SU-DHL-6 (cell line): ENCODE results near the gene CHIT1.

Experiments used
- EZH2phosphoT487 ChIP-seq: fragments of 200-600 bp; sonication (generic), shearing (Covaris generic); conservative IDR thresholded peaks from 2 replicates; pipeline ENCODE4 v1.6.1; 2018; ENCODE audit warnings: mild to moderate bottlenecking, antibody characterized with exemption, low read length, moderate library complexity, mixed read lengths
- TF ChIP-seq, protein P1 (sequence below): fragments of 200-600 bp; sonication (generic); IDR thresholded peaks from one replicate; pipeline ENCODE4 v1.5.1; 2017; ENCODE audit warnings: antibody characterized with exemption, mild to moderate bottlenecking, low read length, moderate library complexity; ENCODE audit not compliant: insufficient read depth, poor library complexity, severe bottlenecking

DNA sequence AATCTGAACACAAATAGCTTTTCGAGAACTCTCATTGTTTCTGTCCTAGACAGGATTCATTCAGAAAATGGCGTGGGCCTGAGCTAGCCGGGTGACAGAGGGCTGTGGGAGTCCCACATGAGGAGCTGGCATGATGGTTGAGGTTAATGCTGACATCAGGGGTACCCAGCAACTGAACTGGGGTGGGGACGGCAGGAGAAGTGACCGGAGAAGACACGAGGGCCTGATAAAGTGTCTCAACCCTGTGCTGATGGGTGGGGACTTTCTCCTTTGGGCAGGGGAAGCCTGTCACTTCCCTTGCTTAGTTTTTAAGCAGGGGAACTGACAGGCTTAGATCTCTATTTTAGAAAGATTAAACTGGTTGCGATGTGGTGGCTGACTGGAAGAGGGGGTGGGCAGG lies 14.6 kb downstream of the CHIT1 start:
- TF ChIP-seq, protein P1, sequence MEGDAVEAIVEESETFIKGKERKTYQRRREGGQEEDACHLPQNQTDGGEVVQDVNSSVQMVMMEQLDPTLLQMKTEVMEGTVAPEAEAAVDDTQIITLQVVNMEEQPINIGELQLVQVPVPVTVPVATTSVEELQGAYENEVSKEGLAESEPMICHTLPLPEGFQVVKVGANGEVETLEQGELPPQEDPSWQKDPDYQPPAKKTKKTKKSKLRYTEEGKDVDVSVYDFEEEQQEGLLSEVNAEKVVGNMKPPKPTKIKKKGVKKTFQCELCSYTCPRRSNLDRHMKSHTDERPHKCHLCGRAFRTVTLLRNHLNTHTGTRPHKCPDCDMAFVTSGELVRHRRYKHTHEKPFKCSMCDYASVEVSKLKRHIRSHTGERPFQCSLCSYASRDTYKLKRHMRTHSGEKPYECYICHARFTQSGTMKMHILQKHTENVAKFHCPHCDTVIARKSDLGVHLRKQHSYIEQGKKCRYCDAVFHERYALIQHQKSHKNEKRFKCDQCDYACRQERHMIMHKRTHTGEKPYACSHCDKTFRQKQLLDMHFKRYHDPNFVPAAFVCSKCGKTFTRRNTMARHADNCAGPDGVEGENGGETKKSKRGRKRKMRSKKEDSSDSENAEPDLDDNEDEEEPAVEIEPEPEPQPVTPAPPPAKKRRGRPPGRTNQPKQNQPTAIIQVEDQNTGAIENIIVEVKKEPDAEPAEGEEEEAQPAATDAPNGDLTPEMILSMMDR = no peak
- no peak for TF ChIP-seq EZH2phosphoT487
